GM12892 (cell line): Measurements from ENCODE around the gene CYP46A1.

Experiments
- POLR2A ChIP-seq: IDR thresholded peaks from 2 replicates; pipeline ENCODE4 v1.6.1; 2011; ENCODE audit warnings: low read depth, low read length, control low read depth
- POLR2AphosphoS5 ChIP-seq: IDR thresholded peaks from 2 replicates; pipeline ENCODE4 v1.6.1; 2011; ENCODE audit warnings: low read depth, low read length, control low read depth
- TAF1 ChIP-seq: IDR thresholded peaks from 2 replicates; pipeline ENCODE4 v1.6.1; 2011; ENCODE audit warnings: low read depth, mild to moderate bottlenecking, control low read depth, low read length, borderline replicate concordance

- TF ChIP-seq TAF1 (no peak), POLR2A (no peak), POLR2AphosphoS5 (no peak)
Measured at GRCh38 chr14:99645545-99646505, 38.3 kb upstream of the CYP46A1 start.
